ENCODE measurements around the gene NDUFS1.
"Not testable (repeated sequence)": the region's sequence is repeated elsewhere in the genome, so short reads cannot be mapped to it uniquely, and the experiment has no call there.

DNA sequence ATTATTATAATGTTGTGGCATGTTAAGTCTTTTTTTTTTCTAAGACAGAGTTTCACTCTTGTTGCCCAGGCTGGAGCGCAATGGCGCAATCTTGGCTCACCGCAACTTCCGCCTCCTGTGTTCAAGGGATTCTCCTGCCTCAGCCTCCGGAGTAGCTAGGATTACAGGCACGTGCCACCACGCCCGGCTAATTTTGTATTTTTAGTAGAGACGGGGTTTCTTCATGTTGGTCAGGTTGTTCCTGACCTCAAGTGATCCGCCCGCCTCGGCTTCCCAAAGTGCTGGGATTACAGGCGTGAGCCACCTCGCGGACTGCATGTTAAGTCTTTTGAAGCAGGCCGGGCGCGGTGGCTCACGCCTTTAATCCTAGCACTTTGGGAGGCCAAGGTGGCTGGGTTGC is 60.4 kb downstream of the NDUFS1 start:
- TF ChIP-seq, protein P1, sequence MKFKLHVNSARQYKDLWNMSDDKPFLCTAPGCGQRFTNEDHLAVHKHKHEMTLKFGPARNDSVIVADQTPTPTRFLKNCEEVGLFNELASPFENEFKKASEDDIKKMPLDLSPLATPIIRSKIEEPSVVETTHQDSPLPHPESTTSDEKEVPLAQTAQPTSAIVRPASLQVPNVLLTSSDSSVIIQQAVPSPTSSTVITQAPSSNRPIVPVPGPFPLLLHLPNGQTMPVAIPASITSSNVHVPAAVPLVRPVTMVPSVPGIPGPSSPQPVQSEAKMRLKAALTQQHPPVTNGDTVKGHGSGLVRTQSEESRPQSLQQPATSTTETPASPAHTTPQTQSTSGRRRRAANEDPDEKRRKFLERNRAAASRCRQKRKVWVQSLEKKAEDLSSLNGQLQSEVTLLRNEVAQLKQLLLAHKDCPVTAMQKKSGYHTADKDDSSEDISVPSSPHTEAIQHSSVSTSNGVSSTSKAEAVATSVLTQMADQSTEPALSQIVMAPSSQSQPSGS (IDR thresholded peaks at IDR 0.05; ENCODE audit: low read length): not testable (repeated sequence)
- TF ChIP-seq KDM1A (IDR thresholded peaks at IDR 0.05; ENCODE audit: borderline replicate concordance): not testable (repeated sequence)

All from GM12878 (cell line).